ENCODE data around the gene STX4. TPM values are rescaled to one million over a fixed set of nuclear protein-coding genes. Genes with fewer than 3 reads are reported as not detected.
A peak's percentile ranks its signal among the peaks of the same experiment; 100 is the strongest.

The STX4 gene
- total RNA-seq, 1 donor, result 26.8 TPM

- Histone ChIP-seq H3K4me3 (ENCODE audit: insufficient read depth, low read length) (no peak overlapping the region), H3K9me3 (ENCODE audit: low read depth, low read length) (no peaks in the 10 kb centered on the region), H3K27ac (ENCODE audit: low read depth, low read length) (no peak overlapping the region), H3K4me2 (ENCODE audit: insufficient read depth, low read length) (no peak overlapping the region), H3K36me3 (ENCODE audit: insufficient read depth, low read length) (peaks cover 41% of the 10 kb centered on the region), H3K4me1 (ENCODE audit: insufficient read depth, low read length) (peaks cover 8% of the 10 kb centered on the region), H2AFZ (ENCODE audit: low read length) (no peak overlapping the region), H3K27me3 (ENCODE audit: insufficient read depth, low read length) (no peaks in the 10 kb centered on the region), H3K79me2 (ENCODE audit: insufficient read depth, low read length) (peaks cover 80% of the 10 kb centered on the region), H4K20me1 (ENCODE audit: insufficient read depth, low read length) (peaks cover 5% of the 10 kb centered on the region)
- no peak for TF ChIP-seq CTCF (IDR thresholded peaks at IDR 0.05; ENCODE audit: extremely low read depth, low read depth, low read length)
- peak; percentile 83 for DNase-seq (ENCODE audit: insufficient read length, low spot score, missing footprints)
These were observed 44.4 kb downstream of the STX4 start for GRCh38 chr16:31077592-31078396.

- H4K20me1 ChIP-seq (ENCODE audit: insufficient read depth, low read length), result peaks cover 5% of the 10 kb centered on the region
- peaks cover 8% of the 10 kb centered on the region for H3K4me1 ChIP-seq (ENCODE audit: insufficient read depth, low read length)
- DNase-seq (ENCODE audit: insufficient read length, low spot score, missing footprints), result peak; percentile 71
- peaks cover 42% of the 10 kb centered on the region for H3K36me3 ChIP-seq (ENCODE audit: insufficient read depth, low read length)
- no peak overlapping the region for H3K4me2 ChIP-seq (ENCODE audit: insufficient read depth, low read length)
- no peaks in the 10 kb centered on the region for H3K27me3 ChIP-seq (ENCODE audit: insufficient read depth, low read length)
- no peak overlapping the region for H2AFZ ChIP-seq (ENCODE audit: low read length)
- no peaks in the 10 kb centered on the region for H3K9me3 ChIP-seq (ENCODE audit: low read depth, low read length)
- H3K4me3 ChIP-seq (ENCODE audit: insufficient read depth, low read length), result no peak overlapping the region
- H3K27ac ChIP-seq (ENCODE audit: low read depth, low read length), result no peak overlapping the region
- TF ChIP-seq CTCF (IDR thresholded peaks at IDR 0.05; ENCODE audit: extremely low read depth, low read depth, low read length), result no peak
- H3K79me2 ChIP-seq (ENCODE audit: insufficient read depth, low read length), result peaks cover 81% of the 10 kb centered on the region
These were observed 45.4 kb downstream of the STX4 start for GRCh38 chr16:31078597-31079341.

GRCh38 chr16:31079342-31079944 lies 46.1 kb downstream of the STX4 start:
- Histone ChIP-seq H2AFZ (ENCODE audit: low read length) (no peak overlapping the region), H3K4me3 (ENCODE audit: insufficient read depth, low read length) (no peak overlapping the region), H3K27me3 (ENCODE audit: insufficient read depth, low read length) (no peaks in the 10 kb centered on the region), H3K79me2 (ENCODE audit: insufficient read depth, low read length) (peaks cover 79% of the 10 kb centered on the region), H3K4me1 (ENCODE audit: insufficient read depth, low read length) (peaks cover 8% of the 10 kb centered on the region), H4K20me1 (ENCODE audit: insufficient read depth, low read length) (peaks cover 5% of the 10 kb centered on the region), H3K36me3 (ENCODE audit: insufficient read depth, low read length) (peaks cover 45% of the 10 kb centered on the region), H3K4me2 (ENCODE audit: insufficient read depth, low read length) (no peak overlapping the region), H3K27ac (ENCODE audit: low read depth, low read length) (no peak overlapping the region), H3K9me3 (ENCODE audit: low read depth, low read length) (no peaks in the 10 kb centered on the region)
- no peak for TF ChIP-seq CTCF (IDR thresholded peaks at IDR 0.05; ENCODE audit: extremely low read depth, low read depth, low read length)
- peak; percentile 64 for DNase-seq (ENCODE audit: insufficient read length, low spot score, missing footprints)

Measured in osteoblast (primary cell).